ENCODE results near the gene ZBBX. TPM values are rescaled to one million over a fixed set of nuclear protein-coding genes. Genes with fewer than 3 reads are reported as not detected.
"Not testable (repeated sequence)": the region's sequence is repeated elsewhere in the genome, so short reads cannot be mapped to it uniquely, and the experiment has no call there.

ZBBX gene
- polyA plus RNA-seq (2011; rRNA removed) (0.04 and 0.05 TPM in 2 replicates), polyA plus RNA-seq (2017; fragmentation: RNase III; extraction: RNeasy Plus Mini Kit Qiagen cat#74134 plus additional on column Dnase treatment) (not detected in 3 replicates), polyA minus RNA-seq (2011; rRNA and poly(A)+ RNA removed) (not detected in 2 replicates)
- not detected in 2 replicates for polyA plus RNA-seq (2012; cell fraction: cytosol; rRNA removed)
- not detected in 2 replicates for polyA plus RNA-seq (2012; cell fraction: nucleus; rRNA removed)

GRCh38 chr3:167380004-167380689 is at the start of gene ZBBX:
Gene ZBBX (minus strand): TSS chr3:167380297. CDS start chr3:167372901, 7,396 bp downstream.
- Histone ChIP-seq H3K4me2 (peak within 1 kb of the TSS; percentile 64), H3K4me3 (peak within 1 kb of the TSS; percentile 36), H3K4me1 (no peaks in the 10 kb centered on the region), H3K9me3 (no peaks in the 10 kb centered on the region), H3K27ac (0 out of 6 replicates have a peak within 1 kb of the TSS, but pooled peaks of 1 of the 2 experiments have one; percentile 38)
- DNase-seq (ENCODE audit: low read depth in 1 of 2, low spot score in 1 of 2) (peak; percentile 4 to 72), ATAC-seq (peak; percentile 97 to 99), FAIRE-seq (no peak)
- TF ChIP-seq CTCF (IDR thresholded peaks at IDR 0.05) (peak; percentile 69), SMC3 (IDR thresholded peaks at IDR 0.05) (peak; percentile 72), TFCP2L1 (CRISPR knock-in tag; IDR thresholded peaks at IDR 0.05) (no peak), E2F6 (IDR thresholded peaks at IDR 0.05; ENCODE audit: borderline replicate concordance, low read depth) (0 out of 2 replicates have a peak, but pooled peaks have one; percentile 30), RAD21 (conservative IDR thresholded peaks at IDR 0.05 in 1 of 2, IDR thresholded peaks at IDR 0.05 in 1 of 2) (peak; percentile 58 to 63), SREBF2 (IDR thresholded peaks at IDR 0.05) (no peak), MAFK (IDR thresholded peaks at IDR 0.05; ENCODE audit: partially characterized antibody) (no peak), NPAS2 (CRISPR knock-in tag; IDR thresholded peaks at IDR 0.05; ENCODE audit: borderline replicate concordance) (no peak)
- ChIA-PET POLR2A (no interaction called here), CTCF (interaction anchor here (0.8 to 1.9 kb wide), 10 partner anchors 8 to 660 kb away, joined by 3 to 10 read pairs (median 4); no protein-coding TSS in a partner anchor)
- WGBS (ENCODE audit: missing lambda C conversion rate): 6% methylated on average over 6 of the region's 28 CpGs

GRCh38 chr3:167426962-167427361 is 46.9 kb upstream of the ZBBX start:
- CTCF ChIA-PET; DNase-seq (ENCODE audit: low read depth in 1 of 2, low spot score in 1 of 2); H3K4me3 ChIP-seq; ATAC-seq; H3K9me3 ChIP-seq; H3K4me2 ChIP-seq; POLR2A ChIA-PET; H3K4me1 ChIP-seq; H3K27ac ChIP-seq; FAIRE-seq: not testable (repeated sequence)
- 34% methylated on average over 3 of the region's 3 CpGs for WGBS (ENCODE audit: missing lambda C conversion rate)

- ATAC-seq; DNase-seq (ENCODE audit: low read depth in 1 of 2, low spot score in 1 of 2); FAIRE-seq; H3K9me3 ChIP-seq; H3K4me3 ChIP-seq; POLR2A ChIA-PET; H3K4me2 ChIP-seq; H3K27ac ChIP-seq; H3K4me1 ChIP-seq; CTCF ChIA-PET: not testable (repeated sequence)
- WGBS (ENCODE audit: missing lambda C conversion rate): 32% methylated on average over 4 of the region's 4 CpGs
These were observed 42.3 kb upstream of the ZBBX start for GRCh38 chr3:167422396-167422795.

- ATAC-seq: no peak
- no peak for FAIRE-seq
- no peak for DNase-seq (ENCODE audit: low read depth in 1 of 2, low spot score in 1 of 2)
- Histone ChIP-seq H3K9me3 (no peaks in the 10 kb centered on the region), H3K4me3 (no peak overlapping the region), H3K4me1 (no peaks in the 10 kb centered on the region), H3K4me2 (no peak overlapping the region), H3K27ac (no peak overlapping the region)
- 8% methylated on average over 1 of the region's 1 CpG for WGBS (ENCODE audit: missing lambda C conversion rate)
- ChIA-PET POLR2A (no interaction called here), CTCF (interaction anchor here (1.5 kb wide), 1 partner anchor 472 kb away, joined by 3 read pairs; no protein-coding TSS in a partner anchor)
- no peak for TF ChIP-seq JUNB (IDR thresholded peaks at IDR 0.05)
- TF ChIP-seq BHLHE40 (IDR thresholded peaks at IDR 0.05; ENCODE audit: low read depth, low read length): no peak
- TF ChIP-seq FOSB (CRISPR knock-in tag; IDR thresholded peaks at IDR 0.05): no peak
- no peak for TF ChIP-seq CBX8 (IDR thresholded peaks at IDR 0.05)
- no peak for TF ChIP-seq HOXB13 (CRISPR knock-in tag; IDR thresholded peaks at IDR 0.05; ENCODE audit: low read depth)
- no peak for TF ChIP-seq HDAC2 (IDR thresholded peaks at IDR 0.05)
- TF ChIP-seq EHMT2 (IDR thresholded peaks at IDR 0.05; ENCODE audit: low read depth): no peak
- TF ChIP-seq CEBPB (IDR thresholded peaks at IDR 0.05): no peak
- no peak for TF ChIP-seq TP53 (CRISPR knock-in tag; IDR thresholded peaks at IDR 0.05)
- TF ChIP-seq MAZ (IDR thresholded peaks at IDR 0.05; ENCODE audit: borderline replicate concordance, low read depth, low read length): no peak
- TF ChIP-seq USF2 (IDR thresholded peaks at IDR 0.05): no peak
- TF ChIP-seq TFCP2L1 (CRISPR knock-in tag; IDR thresholded peaks at IDR 0.05): no peak
- TF ChIP-seq ELK1 (IDR thresholded peaks at IDR 0.05; ENCODE audit: low read depth, low read length): no peak
- no peak for TF ChIP-seq PHF8 (IDR thresholded peaks at IDR 0.05; ENCODE audit: borderline replicate concordance, low read depth)
- TF ChIP-seq RARB (CRISPR knock-in tag; IDR thresholded peaks at IDR 0.05): no peak
These were observed 29.5 kb upstream of the ZBBX start for GRCh38 chr3:167409611-167410010.

Data from A549 (cell line).